Measurements from ENCODE around the gene GRP. TPM values are rescaled to one million over a fixed set of nuclear protein-coding genes. Genes with fewer than 3 reads are reported as not detected.

Gene GRP
- total RNA-seq, 1 donor from 2014 or later = not detected

DNA sequence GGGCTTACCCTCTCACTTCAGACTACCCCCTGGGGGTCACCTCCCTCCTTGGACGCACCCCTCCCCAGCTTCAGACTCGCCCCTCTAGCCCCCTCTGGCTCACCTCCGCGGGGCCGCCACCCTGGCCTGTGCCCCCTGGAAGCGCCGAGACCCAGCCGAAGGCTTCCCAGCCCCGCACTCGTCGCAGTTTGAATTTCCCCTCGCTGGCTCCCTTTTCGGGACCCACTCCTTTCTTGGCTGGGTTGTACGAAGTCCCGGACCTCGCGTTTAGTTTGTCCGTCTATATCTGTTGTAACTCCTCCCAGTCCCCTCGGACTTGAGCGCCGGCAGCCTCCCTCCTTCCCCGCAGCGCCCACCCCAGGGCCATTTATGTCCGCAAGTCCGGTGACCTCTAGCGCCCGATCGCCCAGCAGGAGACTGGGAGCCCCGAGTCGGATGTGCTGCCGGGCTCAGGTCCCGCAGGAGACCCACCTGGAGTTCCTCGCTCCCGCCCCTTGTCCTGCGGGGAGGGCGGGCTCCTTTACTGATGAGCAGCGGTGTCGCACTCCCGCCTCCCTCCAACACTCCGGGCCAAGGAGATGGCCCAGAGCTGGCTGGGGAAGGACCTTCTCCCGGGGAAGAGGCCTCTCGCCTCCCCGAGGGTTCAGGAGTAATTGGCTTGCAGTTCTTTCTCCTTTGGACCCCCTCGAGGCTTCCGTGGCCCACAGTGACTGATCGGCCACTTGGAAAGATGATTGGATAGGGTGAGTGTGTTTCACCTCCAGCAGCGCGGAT lies 54.0 kb downstream of the GRP start:
- Histone ChIP-seq H3K36me3 (ENCODE audit: control insufficient read depth, insufficient read depth, low read length) (no peaks in the 10 kb centered on the region), H3K27me3 (ENCODE audit: control insufficient read depth, insufficient read depth, low read length) (peaks cover 62% of the 10 kb centered on the region), H3K4me3 (ENCODE audit: low read depth, low read length) (no peak overlapping the region)
- FAIRE-seq (no peak), DNase-seq (ENCODE audit: low read depth) (no peak)
- no peak for TF ChIP-seq CTCF (IDR thresholded peaks at IDR 0.05; ENCODE audit: insufficient read depth, low read length, severe bottlenecking)

DNA sequence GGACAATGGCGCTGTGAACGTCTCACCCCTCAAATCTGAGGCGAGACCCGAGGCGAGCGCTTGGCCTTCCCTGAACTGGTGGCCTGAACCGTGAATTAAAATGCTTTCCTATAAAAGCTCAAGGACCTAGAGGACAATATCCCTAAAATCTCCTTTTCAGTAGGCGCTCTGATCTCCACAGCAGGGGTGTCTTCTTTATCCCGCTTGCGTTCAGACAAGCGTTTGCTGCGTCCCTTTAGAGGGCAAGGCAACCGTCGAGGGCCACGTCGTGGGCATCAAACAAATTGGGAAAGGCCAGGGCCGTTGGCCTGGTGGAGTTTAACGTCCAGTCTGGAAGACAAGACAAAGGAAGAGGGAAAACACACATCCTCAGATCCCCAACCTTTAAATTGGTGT lies 54.6 kb downstream of the GRP start:
- TF ChIP-seq CTCF (IDR thresholded peaks at IDR 0.05; ENCODE audit: insufficient read depth, low read length, severe bottlenecking) = no peak
- DNase-seq (ENCODE audit: low read depth) = no peak
- Histone ChIP-seq H3K36me3 (ENCODE audit: control insufficient read depth, insufficient read depth, low read length) (no peaks in the 10 kb centered on the region), H3K4me3 (ENCODE audit: low read depth, low read length) (no peak overlapping the region), H3K27me3 (ENCODE audit: control insufficient read depth, insufficient read depth, low read length) (peaks cover 59% of the 10 kb centered on the region)
- no peak for FAIRE-seq

DNA sequence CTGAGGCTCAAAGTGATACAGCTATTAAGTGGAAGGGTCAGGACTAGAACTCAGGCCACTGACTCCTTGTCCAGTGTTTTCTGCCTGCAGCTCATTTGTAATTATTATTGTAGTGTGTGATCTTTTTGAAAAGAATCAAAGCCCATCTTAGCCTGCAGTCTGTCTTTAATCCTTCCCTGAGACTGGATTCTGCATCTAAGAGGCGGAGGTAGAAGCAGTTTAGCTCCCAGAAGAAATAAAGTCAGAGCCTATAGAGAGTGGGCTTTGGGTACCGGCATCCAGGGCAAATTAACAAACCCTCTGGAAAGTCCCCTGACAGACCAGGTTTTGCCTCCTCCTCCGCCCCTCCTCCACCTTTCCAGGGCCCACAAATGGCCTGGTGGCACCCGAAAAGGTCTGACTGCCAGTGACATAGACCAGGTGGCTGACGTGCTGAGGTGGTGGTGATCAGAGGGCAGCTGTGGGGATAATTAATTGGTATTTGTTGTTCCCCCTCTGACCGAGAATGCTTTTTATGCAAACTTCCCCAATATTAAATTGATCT lies 55.5 kb downstream of the GRP start:
- DNase-seq (ENCODE audit: low read depth) (no peak), FAIRE-seq (no peak)
- H3K36me3 ChIP-seq (ENCODE audit: control insufficient read depth, insufficient read depth, low read length) = no peaks in the 10 kb centered on the region
- peaks cover 52% of the 10 kb centered on the region for H3K27me3 ChIP-seq (ENCODE audit: control insufficient read depth, insufficient read depth, low read length)
- TF ChIP-seq CTCF (IDR thresholded peaks at IDR 0.05; ENCODE audit: insufficient read depth, low read length, severe bottlenecking) = no peak
- H3K4me3 ChIP-seq (ENCODE audit: low read depth, low read length) = no peak overlapping the region

GRCh38 chr18:59276047-59276446 lies 56.1 kb downstream of the GRP start:
- FAIRE-seq = no peak
- Histone ChIP-seq H3K4me3 (ENCODE audit: low read depth, low read length) (no peak overlapping the region), H3K27me3 (ENCODE audit: control insufficient read depth, insufficient read depth, low read length) (peaks cover 46% of the 10 kb centered on the region), H3K36me3 (ENCODE audit: control insufficient read depth, insufficient read depth, low read length) (no peaks in the 10 kb centered on the region)
- TF ChIP-seq CTCF (IDR thresholded peaks at IDR 0.05; ENCODE audit: insufficient read depth, low read length, severe bottlenecking) = no peak
- no peak for DNase-seq (ENCODE audit: low read depth)

GRCh38 chr18:59278793-59279192 lies 58.8 kb downstream of the GRP start:
- Histone ChIP-seq H3K4me3 (ENCODE audit: low read depth, low read length) (no peak overlapping the region), H3K36me3 (ENCODE audit: control insufficient read depth, insufficient read depth, low read length) (no peaks in the 10 kb centered on the region), H3K27me3 (ENCODE audit: control insufficient read depth, insufficient read depth, low read length) (peaks cover 24% of the 10 kb centered on the region)
- no peak for TF ChIP-seq CTCF (IDR thresholded peaks at IDR 0.05; ENCODE audit: insufficient read depth, low read length, severe bottlenecking)
- FAIRE-seq = no peak
- DNase-seq (ENCODE audit: low read depth) = no peak
